HG03175 (cell line): ENCODE results near the gene NALCN.

Source experiments
- ATAC-seq: cut with Tn5 transposase; IDR thresholded peaks from one replicate; pipeline ENCODE4 v1.9.1; 2021; ENCODE audit warnings: mild to moderate bottlenecking, moderate library complexity; ENCODE audit not compliant: unreplicated experiment

The NALCN gene

DNA sequence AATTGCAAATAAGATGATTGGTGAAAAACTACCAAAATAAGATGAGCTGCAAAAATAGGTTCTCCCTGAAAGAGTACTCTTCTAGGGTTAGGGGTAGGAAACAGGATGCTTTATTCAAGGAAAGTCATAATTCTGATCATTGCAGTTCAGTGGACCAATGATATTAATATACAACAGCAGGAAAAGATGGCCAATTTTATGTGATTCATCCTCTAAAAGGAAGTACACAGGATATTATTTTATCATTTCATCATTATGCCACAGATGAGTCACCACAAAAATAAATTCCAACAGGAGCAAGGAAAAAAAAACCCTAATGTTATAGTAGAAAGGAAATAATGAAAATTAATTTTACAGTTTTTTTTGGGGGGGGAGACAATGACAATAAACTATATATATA is 205.0 kb downstream of the NALCN start:
- no peak for ATAC-seq

DNA sequence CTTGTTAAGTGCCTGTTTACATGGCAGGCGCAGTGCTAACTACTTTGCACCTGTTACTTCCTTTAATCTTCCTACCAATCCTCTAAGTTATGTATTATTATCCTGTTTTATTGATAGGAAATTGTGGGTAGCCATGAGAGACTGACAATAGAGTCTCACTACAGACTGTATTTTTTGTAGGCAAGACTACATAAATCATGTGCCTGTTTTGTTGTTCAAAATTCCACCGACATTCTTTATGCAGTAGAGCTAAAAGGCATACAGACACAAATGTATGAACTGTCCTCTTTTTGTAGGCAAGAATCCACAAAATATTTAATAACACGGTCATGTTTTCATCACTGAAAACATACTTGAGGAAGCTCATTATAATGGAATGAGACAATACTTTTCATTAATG is 205.5 kb downstream of the NALCN start:
- no peak for ATAC-seq

DNA sequence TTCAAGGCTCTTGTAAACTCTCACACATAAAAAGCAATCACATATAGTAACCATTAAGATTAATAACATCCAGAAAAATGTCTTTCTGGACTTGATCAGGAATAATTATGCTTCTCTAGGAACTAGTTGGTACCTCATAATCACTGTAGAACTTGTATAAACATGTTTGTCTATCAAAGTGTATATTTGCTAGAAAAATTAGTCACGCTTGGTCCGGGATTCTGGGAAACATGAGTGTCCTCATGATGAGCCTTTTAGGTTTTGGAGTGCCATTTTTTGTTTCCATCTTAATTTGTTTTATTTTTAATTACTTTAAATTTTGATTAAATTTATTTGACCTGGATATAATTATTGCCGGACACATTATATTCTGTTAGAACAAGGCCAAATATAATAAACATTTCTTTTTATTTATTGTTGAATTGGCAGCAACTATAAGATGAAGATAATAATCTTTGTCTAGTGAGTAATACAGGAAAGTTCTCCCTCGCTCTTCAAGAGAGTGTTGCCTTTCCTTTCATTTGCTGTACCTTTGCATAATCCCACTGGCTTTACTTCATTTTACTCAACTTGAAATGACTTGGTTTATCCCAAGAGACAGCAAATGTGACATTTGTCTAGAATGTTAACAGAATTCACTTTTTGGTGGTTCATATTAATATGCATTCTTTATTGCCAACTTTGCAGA is 207.0 kb downstream of the NALCN start:
- ATAC-seq: no peak

DNA sequence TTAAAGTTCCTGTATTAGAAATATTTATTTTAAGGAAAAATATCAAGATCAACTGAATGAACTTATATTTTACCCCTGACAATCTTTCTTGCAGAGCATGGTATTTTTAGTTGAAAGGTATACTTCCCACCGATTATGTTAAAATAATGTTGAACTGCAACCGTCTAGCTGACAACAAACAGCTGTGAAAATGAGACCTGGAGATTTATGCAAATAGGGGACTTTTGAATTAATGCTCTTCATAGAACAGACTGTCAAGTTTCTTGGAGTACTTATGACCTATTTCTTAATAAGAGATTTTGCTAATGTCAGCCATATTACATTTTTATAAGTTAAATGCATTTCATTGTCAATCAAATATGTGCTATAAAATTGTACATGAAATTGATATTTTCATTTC is 210.9 kb downstream of the NALCN start:
- ATAC-seq: no peak

DNA sequence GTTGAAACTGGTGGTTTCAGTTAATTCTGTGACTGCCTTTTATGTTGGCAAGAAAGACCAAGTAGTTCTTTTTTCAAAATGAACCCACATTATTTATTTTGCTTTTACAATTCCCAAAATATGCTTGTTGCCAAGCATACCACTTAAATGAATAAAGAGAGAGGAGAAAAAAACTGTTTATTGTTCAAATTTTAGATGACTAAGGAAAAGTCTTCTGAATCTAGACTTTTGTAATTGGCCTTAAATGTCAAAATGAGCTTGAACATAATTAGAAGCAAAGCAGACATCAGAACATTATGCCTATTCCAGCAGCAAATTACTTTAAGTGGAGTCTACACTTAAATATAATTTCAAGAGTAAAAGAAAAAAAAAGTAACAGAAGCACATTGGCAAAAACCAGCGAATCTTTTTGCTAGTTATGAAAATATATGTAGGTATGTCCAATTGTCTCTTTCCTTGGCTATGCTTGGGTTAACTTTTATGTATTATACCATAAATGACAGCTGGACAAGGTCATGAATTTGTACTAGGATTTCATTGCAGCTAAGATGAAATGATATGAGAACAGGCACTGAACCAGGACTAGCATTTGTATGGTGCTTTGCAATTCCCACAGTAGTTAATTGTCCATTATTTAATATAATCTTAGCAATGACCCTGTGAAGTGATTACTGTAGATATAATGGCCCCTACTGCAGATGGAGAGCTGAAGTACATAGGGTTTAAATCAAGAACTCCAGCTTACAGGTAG is 211.9 kb downstream of the NALCN start:
- no peak for ATAC-seq

DNA sequence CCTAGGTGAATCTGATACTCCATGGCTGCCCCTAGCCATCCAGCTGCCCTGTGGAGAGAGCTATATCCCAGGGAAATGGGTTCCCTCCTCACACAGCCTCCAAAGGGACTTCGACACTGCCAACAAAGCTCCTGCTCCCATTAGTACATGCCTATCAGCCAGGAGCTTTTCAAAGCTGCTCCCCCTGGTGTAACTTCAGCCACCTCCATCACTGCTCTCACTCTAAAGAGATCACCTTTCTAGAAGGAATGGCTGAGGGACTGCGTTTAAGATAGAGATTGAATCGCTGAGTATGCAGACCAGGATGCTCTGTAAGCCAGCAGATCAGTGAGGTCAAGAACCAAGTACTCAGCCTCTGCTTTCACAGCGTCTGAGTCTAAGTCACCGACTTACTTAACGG is 213.7 kb downstream of the NALCN start:
- ATAC-seq: no peak

DNA sequence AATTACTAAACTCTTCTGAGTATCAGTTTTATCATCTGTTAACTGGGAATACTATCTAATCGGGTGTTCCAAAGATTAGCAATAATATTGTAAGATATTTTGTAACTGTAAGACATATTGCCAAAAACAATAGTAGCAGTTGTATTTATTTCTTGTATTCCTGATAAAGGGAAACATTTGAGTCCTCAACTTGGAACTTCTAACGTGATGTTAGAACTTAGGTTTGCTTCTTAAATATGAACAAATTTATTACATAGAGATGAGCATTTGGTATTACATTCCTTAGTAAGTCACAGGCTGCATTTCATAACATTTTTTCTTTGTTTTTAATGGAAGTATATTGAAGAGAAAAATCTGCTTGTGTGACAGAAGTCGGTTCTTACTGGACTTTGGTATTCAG is 225.3 kb downstream of the NALCN start:
- no peak for ATAC-seq

DNA sequence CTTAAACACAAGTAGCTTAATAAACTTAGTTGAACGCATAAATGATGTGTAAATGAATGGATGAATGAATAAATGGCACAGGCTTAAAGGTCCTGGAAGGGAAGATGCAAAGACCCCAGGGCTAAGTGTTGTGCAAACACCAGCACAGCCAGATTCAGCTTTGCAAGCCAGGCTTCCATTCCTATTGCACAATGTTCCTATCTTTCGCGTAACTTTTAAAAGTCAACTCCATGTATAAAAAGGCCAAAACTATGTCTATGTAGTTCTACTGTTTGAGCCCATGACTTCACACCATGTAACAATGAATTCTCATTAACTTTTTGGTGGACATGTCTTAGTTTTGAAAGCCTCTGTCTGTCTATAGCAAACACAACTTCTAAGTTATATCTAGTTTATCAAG is 226.0 kb downstream of the NALCN start:
- no peak for ATAC-seq

DNA sequence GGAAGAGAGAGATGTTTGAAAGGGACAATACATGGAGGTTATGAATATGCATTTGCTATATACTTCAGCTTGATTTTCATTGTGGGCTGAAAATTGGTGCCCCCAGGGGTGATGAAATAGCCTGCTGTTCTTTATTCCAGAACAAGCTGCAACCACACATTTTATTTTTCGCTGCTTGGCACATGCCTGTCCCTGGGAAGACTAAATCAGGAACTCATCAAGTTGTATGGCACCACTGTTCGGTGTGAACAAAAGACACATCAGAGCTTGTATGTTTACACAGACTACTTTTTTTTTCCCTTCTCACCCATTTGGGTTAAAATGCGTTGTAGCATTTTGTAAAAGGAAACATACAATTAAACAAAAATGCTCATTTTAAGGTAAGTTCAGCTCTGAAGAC is 230.7 kb downstream of the NALCN start:
- ATAC-seq: no peak

DNA sequence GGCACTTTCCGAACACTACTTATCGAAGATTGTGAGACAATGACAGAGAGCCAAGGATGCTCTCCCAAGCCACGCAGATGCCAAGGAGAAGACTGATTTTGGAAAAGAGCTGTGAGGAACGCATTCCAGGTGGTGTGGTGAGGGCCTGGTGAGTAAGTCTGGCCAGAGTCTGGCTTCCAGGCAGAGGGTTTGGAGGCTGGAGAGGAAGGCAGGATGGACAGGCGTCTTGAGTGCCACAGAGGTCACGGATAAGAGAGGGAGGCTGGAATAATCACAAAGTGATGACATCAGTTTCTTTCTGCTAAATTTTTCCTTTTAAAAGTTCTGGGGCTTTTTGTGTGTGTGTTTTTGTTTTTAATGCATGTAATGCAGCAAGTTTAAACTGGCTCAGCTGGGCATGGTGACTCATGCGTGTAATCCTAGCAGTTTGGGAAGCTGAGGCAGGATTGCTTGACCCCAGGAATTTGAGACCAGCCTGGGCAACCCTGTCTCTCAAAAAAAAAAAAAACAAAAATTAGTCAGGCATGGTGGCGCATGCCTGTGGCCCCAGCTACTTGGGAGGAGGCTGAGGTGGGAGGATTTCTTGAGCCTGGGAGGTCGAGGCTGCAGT is 235.1 kb downstream of the NALCN start:
- no peak for ATAC-seq

DNA sequence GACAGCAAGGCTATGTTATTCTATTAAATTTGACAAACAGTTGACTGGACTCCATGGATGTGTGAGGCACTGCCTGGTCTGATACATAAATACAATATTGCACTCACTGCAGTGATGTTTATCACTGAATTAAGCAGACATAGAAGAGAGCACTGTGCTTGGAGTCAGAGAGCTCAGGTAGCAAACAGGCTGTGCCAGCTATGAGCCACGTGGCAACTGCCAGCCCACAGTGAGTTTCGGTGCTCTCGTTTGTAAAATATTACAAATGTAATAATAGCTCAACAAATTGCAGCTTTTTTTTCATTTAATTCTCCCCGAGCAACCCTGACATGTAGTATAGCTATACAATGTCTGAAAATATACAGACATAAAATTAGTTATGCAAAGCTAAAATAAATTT is 237.3 kb downstream of the NALCN start:
- no peak for ATAC-seq

DNA sequence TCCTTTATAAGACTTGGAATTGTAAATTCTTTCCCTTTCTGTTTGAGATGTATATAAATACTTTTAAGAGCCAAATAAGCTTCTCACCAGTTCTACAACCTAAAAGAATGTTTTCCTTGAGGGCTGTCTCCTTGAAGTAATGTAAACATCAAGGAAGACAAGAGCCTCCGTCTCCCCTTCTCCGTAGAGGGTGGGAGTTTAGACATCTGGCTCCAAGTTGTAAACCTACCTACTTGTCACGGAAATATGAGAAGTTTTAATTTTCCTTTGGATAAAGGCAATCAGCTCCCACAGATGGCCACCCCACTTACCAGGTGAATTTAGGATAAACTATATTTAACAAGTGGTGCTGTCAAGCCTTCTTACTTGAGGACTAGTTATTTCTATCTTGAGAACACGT is 237.9 kb downstream of the NALCN start:
- no peak for ATAC-seq

DNA sequence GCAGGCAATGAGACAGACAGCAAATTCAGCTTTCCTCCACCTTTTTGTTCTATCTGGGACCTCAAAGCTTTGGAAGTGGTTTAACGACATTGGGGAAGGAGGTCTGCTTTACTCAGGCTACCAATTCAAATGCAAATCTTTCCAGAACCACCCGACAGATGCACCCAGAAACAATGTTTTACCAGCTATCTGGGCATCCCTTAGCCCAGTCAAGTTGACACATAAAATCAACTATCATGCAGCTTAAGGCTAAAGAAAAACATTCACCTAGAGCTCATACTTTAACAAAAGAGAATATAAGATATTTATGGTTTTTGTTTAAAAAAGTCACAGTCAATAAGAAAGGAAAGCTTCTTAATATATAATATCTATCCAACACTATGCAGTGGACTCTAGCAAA is 246.0 kb downstream of the NALCN start:
- no peak for ATAC-seq

DNA sequence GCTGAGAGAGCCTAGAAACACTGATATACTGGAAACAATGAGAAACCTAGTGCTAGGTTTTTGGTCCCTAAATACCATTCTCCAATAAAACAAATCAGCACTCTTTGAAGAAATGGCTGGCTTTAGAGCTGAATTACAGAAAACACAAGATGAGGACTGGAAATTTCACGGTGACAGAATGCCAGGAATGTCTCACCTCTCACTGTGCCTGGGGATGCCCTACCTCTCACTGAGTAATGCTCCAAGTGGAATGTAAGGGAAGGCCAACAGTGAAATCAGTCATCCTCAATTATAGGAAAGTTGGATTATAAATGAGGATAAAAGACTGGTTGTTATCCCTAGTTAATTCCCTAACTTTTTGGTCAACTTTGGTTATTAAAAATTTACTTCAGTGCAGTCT is 259.0 kb downstream of the NALCN start:
- no peak for ATAC-seq

DNA sequence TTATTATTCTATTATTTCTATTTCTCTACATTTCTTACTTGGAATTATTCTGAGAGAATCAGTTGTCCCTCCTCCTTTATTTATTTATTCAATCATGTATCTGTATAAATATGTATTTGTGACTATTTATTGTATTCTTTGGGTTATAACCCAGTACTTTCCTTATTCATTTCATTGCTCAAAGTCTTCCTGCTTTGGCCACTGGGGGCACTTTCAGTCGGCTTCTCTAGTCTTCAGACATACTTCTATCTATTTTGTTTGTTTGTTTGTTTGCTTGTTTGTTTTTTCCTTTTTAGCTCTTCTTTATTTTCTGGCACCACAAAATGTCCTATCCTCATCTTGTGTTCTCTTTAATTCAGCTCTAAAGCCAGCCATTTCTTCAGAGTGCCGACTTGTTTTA is 260.4 kb downstream of the NALCN start:
- ATAC-seq: peak; percentile 51

DNA sequence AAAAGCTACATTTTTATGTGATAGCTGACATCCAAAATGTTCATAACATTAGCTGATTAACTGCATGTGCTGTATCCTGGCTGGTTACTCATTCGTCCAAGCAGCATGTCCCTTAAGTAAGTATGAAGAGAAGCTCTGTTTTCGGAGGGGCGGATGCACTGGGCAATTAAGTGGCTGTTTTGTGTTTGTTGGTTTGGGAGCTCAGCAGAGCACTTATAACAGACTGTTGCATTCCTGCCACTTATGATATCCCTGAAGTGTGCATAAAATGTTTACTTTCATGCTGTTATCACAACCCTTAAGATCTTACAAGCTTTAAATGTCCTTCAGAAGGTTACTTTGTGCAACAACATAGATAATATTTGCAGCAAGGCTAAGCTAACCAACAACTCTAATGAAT is 264.1 kb downstream of the NALCN start:
- ATAC-seq: no peak

DNA sequence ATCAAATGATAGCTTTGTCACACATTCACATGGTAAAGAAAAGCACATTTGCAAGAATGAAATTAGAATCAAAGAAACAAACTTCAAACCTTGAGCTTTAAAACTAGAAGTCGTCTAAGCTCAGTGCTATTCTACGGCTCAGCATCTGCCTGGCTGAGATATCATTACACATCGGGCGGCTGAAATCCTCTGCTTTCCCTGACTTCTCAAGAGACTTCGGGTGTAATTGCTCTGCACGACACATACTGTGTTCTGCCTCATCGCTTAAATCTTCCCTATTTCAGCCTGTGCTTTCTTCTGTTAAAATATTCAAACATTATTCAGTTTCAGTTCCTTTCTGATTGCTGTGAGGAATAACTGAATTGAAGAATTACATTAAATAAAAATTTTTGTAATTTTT is 265.3 kb downstream of the NALCN start:
- no peak for ATAC-seq

DNA sequence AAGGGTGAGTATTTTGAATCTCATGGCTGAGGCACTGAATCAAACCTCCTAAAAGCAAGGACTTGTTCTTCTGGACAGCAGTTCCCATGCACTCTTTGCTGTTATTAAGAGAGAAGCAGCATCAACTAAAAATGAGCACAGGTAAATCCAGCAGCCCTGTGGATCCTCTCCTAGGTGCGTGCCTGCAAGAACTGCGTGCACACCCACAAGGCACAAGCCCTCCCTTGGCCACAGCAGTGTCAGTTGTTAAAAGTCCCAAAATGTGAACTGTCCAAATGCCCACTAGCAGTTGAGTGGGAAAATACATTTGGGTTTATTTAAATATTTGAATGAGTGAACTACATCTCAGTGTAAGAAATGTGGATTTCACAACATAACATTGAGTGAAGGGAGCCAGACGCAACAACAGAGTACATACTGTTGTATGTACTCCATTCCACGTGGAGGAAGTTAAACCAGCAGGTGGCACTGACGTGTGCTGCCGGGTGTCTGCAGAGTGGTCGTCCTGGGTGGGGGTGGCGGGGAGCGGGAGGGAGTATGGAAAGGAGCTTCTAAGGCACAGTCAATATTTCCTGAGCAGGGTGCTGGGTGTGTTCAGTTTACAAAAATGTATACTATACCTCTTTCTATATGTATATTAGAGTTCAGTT is 266.4 kb downstream of the NALCN start:
- no peak for ATAC-seq

DNA sequence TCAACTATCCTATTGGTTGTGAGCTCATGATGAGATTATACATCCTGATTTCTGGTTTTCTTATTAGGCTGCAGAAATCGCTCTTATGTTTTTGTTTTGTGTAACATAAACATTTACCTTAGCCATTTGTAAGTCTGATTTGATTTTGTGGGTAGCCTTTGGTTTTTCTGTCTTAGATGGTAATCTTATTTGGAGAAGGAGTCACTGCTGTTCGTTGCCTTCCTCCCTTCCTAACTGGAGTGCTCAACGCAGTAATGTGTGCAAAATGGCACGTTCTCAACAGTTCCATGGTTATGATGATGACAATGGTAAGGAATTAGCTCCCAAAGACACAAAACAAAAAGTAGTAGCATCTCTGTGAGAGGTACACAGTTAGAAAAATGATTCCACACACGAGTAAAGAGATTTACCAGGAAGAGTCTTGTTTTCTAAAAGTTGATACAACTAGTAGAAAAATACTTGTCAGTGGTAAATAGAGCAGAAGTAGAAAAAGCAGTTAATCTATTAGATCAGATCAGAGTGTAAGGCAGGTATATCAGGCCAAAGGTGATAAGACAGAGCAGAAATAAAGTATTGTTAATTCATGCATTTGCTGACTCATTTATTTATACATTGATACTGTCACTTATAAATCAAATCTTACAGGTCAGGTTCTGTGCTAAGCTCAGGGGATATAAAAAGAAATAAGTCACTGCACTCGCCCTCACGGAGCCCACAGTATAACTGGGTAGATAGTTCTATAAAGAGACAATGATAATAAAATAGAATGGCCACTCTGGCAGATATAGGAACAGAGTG is 270.0 kb downstream of the NALCN start:
- no peak for ATAC-seq

DNA sequence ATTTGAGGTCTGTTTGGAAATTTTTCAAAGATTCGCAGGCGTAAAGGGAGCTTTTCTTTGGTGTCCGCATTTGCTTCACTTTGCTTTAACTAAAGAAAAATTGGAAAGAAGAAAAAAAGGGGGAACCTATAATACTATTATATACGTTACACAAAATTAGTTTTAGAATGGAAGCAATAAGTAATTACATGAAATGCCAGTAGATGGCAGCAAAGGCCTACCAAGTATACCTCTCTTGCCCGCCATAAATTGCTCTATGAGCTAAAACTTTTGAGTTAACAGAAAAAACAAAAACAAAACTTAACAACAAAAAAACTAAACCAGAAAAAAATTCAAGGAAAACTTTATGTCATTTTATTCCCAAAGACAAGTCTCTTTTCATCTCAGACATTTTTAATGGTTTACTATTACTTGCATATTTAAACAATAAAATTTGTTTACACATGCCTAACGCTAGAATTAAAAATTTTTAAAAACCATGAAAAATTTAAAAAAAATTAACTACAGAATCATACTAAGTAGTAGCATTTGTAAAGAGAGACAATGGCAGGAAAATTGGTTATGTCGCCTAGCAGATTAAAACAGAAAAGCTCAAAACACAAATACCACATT is 271.4 kb downstream of the NALCN start:
- ATAC-seq: peak; percentile 74

DNA sequence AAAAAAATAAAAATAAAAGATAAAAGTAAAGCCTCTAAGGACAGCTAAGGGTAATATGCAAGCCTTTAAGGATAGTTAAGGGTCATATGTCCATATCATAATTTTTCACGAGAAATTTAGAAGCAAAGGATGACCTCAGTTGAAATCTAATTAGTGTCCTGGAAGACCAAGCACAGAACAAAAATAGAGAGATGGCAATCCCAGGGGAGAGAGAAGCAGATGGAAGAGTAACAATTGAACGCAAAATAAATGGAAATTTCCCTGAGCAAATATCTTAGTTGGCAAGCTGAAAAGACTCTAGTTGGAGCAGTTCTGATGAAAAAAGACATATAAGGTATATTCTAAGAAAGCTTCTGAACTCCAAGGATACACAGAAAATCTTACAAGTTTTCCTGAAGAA is 275.4 kb downstream of the NALCN start:
- ATAC-seq: no peak
